H9 (cell line): ENCODE measurements around the gene CLCN2. TPM values are rescaled to one million over a fixed set of nuclear protein-coding genes. Genes with fewer than 3 reads are reported as not detected.

Experiments
- DNase-seq: peaks from one replicate; pipeline ENCODE4 v3.0.0-alpha.2; 2017
- H2AFZ ChIP-seq: one replicate; pipeline ENCODE4 v1.6.1; 2013; ENCODE audit warnings: mild to moderate bottlenecking, low read length, control low read depth, moderate library complexity
- H2AK5ac ChIP-seq: 2 replicates; pipeline ENCODE4 v1.6.1; 2013; ENCODE audit warnings: low read length, control low read depth, mixed read lengths; ENCODE audit not compliant: insufficient read length
- H2BK120ac ChIP-seq: one replicate; pipeline ENCODE4 v1.6.1; 2013; ENCODE audit warnings: low read depth, mild to moderate bottlenecking, low read length, control low read depth, inconsistent platforms; ENCODE audit not compliant: poor library complexity, severe bottlenecking
- H2BK12ac ChIP-seq: 2 replicates; pipeline ENCODE4 v1.6.1; 2013; ENCODE audit warnings: low read length, control low read depth, mixed read lengths, low read depth; ENCODE audit not compliant: insufficient read length
- H2BK15ac ChIP-seq: 2 replicates; pipeline ENCODE4 v1.6.1; 2013; ENCODE audit warnings: low read depth, low read length, control low read depth
- H2BK20ac ChIP-seq: one replicate; pipeline ENCODE4 v1.6.1; 2013; ENCODE audit warnings: low read depth, mild to moderate bottlenecking, low read length, control low read depth, inconsistent platforms; ENCODE audit not compliant: poor library complexity, severe bottlenecking
- H2BK5ac ChIP-seq: 2 replicates; pipeline ENCODE4 v1.6.1; 2013; ENCODE audit warnings: low read length, control low read depth, mixed read lengths; ENCODE audit not compliant: insufficient read length
- H3K14ac ChIP-seq: 2 replicates; pipeline ENCODE4 v1.6.1; 2013; ENCODE audit warnings: low read length, control low read depth; ENCODE audit not compliant: insufficient read depth
- H3K18ac ChIP-seq: 2 replicates; pipeline ENCODE4 v1.6.1; 2013; ENCODE audit warnings: low read depth, mild to moderate bottlenecking, mixed read lengths, low read length, control low read depth; ENCODE audit not compliant: insufficient read length
- H3K23ac ChIP-seq: 2 replicates; pipeline ENCODE4 v1.6.1; 2013; ENCODE audit warnings: low read length, control low read depth, mixed read lengths, low read depth; ENCODE audit not compliant: insufficient read length
- H3K23me2 ChIP-seq: 2 replicates; pipeline ENCODE4 v1.6.1; 2013; ENCODE audit warnings: low read depth, mild to moderate bottlenecking, mixed read lengths, low read length, control low read depth; ENCODE audit not compliant: insufficient read length, poor library complexity, severe bottlenecking
- H3K27ac ChIP-seq: 2 replicates; pipeline ENCODE4 v1.5.1; 2013; ENCODE audit warnings: low read length, control low read depth, mixed read lengths, low read depth; ENCODE audit not compliant: insufficient read length
- H3K27me3 ChIP-seq: 2 replicates; pipeline ENCODE4 v1.6.1; 2013; ENCODE audit warnings: low read length, control low read depth, inconsistent platforms; ENCODE audit not compliant: insufficient read depth
- H3K4ac ChIP-seq: 2 replicates; pipeline ENCODE4 v1.6.1; 2013; ENCODE audit warnings: low read depth, mild to moderate bottlenecking, control low read depth, inconsistent platforms, low read length, moderate library complexity
- H3K4me1 ChIP-seq: 2 replicates; pipeline ENCODE4 v1.6.1; 2013; ENCODE audit warnings: low read length, control low read depth, inconsistent platforms; ENCODE audit not compliant: insufficient read depth
- H3K4me2 ChIP-seq: 2 replicates; pipeline ENCODE4 v1.6.1; 2013; ENCODE audit warnings: low read length, control low read depth, mixed read lengths; ENCODE audit not compliant: insufficient read length, insufficient read depth
- H3K56ac ChIP-seq: 2 replicates; pipeline ENCODE4 v1.6.1; 2013; ENCODE audit warnings: low read depth, mild to moderate bottlenecking, mixed read lengths, low read length, control low read depth; ENCODE audit not compliant: insufficient read length
- H3K79me1 ChIP-seq: 2 replicates; pipeline ENCODE4 v1.6.1; 2013; ENCODE audit warnings: low read depth, mild to moderate bottlenecking, moderate library complexity, low read length, control low read depth, inconsistent platforms; ENCODE audit not compliant: insufficient read depth, poor library complexity, severe bottlenecking
- H3K79me2 ChIP-seq: 2 replicates; pipeline ENCODE4 v1.6.1; 2013; ENCODE audit warnings: low read length, control low read depth, inconsistent platforms; ENCODE audit not compliant: insufficient read depth
- H3K9ac ChIP-seq: 2 replicates; pipeline ENCODE4 v1.6.1; 2013; ENCODE audit warnings: low read length, control low read depth, mixed read lengths; ENCODE audit not compliant: insufficient read length; ENCODE audit errors: extremely low read depth
- H3K9me3 ChIP-seq: one replicate; pipeline ENCODE4 v1.6.1; 2013; ENCODE audit warnings: low read depth, low read length, inconsistent platforms; ENCODE audit not compliant: control insufficient read depth
- H3T11ph ChIP-seq: one replicate; pipeline ENCODE4 v1.6.1; 2013; ENCODE audit warnings: mild to moderate bottlenecking, low read length, control low read depth, inconsistent platforms
- H4K20me1 ChIP-seq: one replicate; pipeline ENCODE4 v1.6.1; 2013; ENCODE audit not compliant: control insufficient read depth, insufficient read length, insufficient read depth
- H4K5ac ChIP-seq: 2 replicates; pipeline ENCODE4 v1.6.1; 2013; ENCODE audit warnings: low read depth, mild to moderate bottlenecking, mixed read lengths, low read length, control low read depth; ENCODE audit not compliant: insufficient read length
- H4K8ac ChIP-seq: replicated peaks from 2 replicates; pipeline ENCODE4 v1.6.1; 2013; ENCODE audit warnings: low read length, control low read depth, mixed read lengths, low read depth; ENCODE audit not compliant: insufficient read length
- H4K91ac ChIP-seq: 2 replicates; pipeline ENCODE4 v1.6.1; 2013; ENCODE audit warnings: low read depth, mild to moderate bottlenecking, moderate library complexity, mixed read lengths, low read length, control low read depth; ENCODE audit not compliant: insufficient read length
- H3K27ac Mint-ChIP-seq, 3 experiments: 2 replicates in 2 of 3; 3 replicates in 1 of 3; pipeline ENCODE4 v1.8.0; 2020 to 2021; ENCODE audit warnings: mixed read lengths in 3 of 3, mild to moderate bottlenecking in 1 of 3, moderate library complexity in 1 of 3
- H3K27me3 Mint-ChIP-seq: 2 replicates; pipeline ENCODE4 v1.8.0; 2021; ENCODE audit warnings: low read depth, mild to moderate bottlenecking, moderate library complexity, mixed read lengths
- H3K36me3 Mint-ChIP-seq, 3 experiments: 2 replicates in 2 of 3; 3 replicates in 1 of 3; pipeline ENCODE4 v1.8.0; 2020 to 2021; ENCODE audit warnings: low read depth in 3 of 3, mixed read lengths in 3 of 3; ENCODE audit not compliant: insufficient read depth in 1 of 3
- H3K4me1 Mint-ChIP-seq, 2 experiments: 2 replicates each; pipeline ENCODE4 v1.8.0; 2020; ENCODE audit warnings: mixed read lengths in 2 of 2
- H3K4me3 Mint-ChIP-seq, 2 experiments: 2 replicates in 1 of 2; 3 replicates in 1 of 2; pipeline ENCODE4 v1.8.0; 2020 to 2021; ENCODE audit warnings: mild to moderate bottlenecking in 2 of 2, mixed read lengths in 2 of 2, moderate library complexity in 1 of 2
- H3K9me3 Mint-ChIP-seq, 2 experiments: 2 replicates in 1 of 2; 3 replicates in 1 of 2; pipeline ENCODE4 v1.8.0; 2020; ENCODE audit warnings: mild to moderate bottlenecking in 2 of 2, mixed read lengths in 2 of 2, moderate library complexity in 1 of 2
- CTCF ChIP-seq: fragments of 200-600 bp; sonication (generic); conservative IDR thresholded peaks from 3 replicates; pipeline ENCODE4 v1.8.0; 2021; ENCODE audit warnings: antibody characterized with exemption, mild to moderate bottlenecking
- WGBS: extraction: QIAGEN DNeasy Blood & Tissue Kit; methylation state at CpG from one replicate; pipeline ENCODE4 v1.1.7; 2013; ENCODE audit warnings: missing lambda C conversion rate, low lambda C conversion rate, mixed read lengths; ENCODE audit not compliant: insufficient read length; ENCODE audit errors: extremely low coverage; 5-methylcytosine and 5-hydroxymethylcytosine counted together
- long read RNA-seq: library from polyadenylated mRNA; unstranded; transcript quantifications from one replicate; pipeline ENCODE4 v2.0.0, GENCODE V29; 2020
- total RNA-seq: library from RNA; stranded (reverse); gene quantifications from 2 replicates; pipeline ENCODE4 v1.2.1, GENCODE V29; 2021

CLCN2 gene
- total RNA-seq: 17.2 and 19.5 TPM in 2 replicates
- long read RNA-seq, partial matches to known transcripts: 0 of 6 reads
- long read RNA-seq, other reads (novel, unspliced or antisense): 3 of 6 reads

- Histone ChIP-seq H3K9ac (peak within 1 kb of the TSS; percentile 64), H4K20me1 (peaks cover 2% of the 10 kb centered on the region), H3K4ac (no peak within 1 kb of the TSS), H2BK20ac (no peak within 1 kb of the TSS), H3K27ac (no peak within 1 kb of the TSS), H3T11ph (no peak within 1 kb of the TSS), H2BK15ac (no peak within 1 kb of the TSS), H2AFZ (no peak within 1 kb of the TSS), H3K27me3 (no peaks in the 10 kb centered on the region; the same call in 1 of the 2 replicates), H4K91ac (no peak within 1 kb of the TSS), H4K5ac (no peak within 1 kb of the TSS), H3K79me1 (no peaks in the 10 kb centered on the region), H3K18ac (peak within 1 kb of the TSS; percentile 15), H3K23me2 (peaks cover 25% of the 10 kb centered on the region), H3K56ac (no peak within 1 kb of the TSS), H3K9me3 (no peaks in the 10 kb centered on the region), H2BK120ac (no peak within 1 kb of the TSS), H2AK5ac (no peak within 1 kb of the TSS), H2BK12ac (no peak within 1 kb of the TSS), H4K8ac (no peak within 1 kb of the TSS), H3K79me2 (no peaks in the 10 kb centered on the region; the same call in 1 of the 2 replicates), H3K14ac (peak within 1 kb of the TSS; percentile 54), H3K4me2 (peak within 1 kb of the TSS; percentile 75), H2BK5ac (no peak within 1 kb of the TSS), H3K4me1 (peaks cover 2% of the 10 kb centered on the region; the same call in 1 of the 2 replicates), H3K23ac (no peak within 1 kb of the TSS)
- no peak for TF ChIP-seq CTCF
- peak; percentile 66 for DNase-seq
- H3K36me3 Mint-ChIP-seq: peaks cover 24 to 44% (median 44%) of the 10 kb centered on the region in 3 experiments; a peak in 6 of 7 replicates
- peaks cover 23 to 26% of the 10 kb centered on the region in 2 experiments for H3K4me1 Mint-ChIP-seq
- WGBS: no CpG with 5 or more reads among the region's 56 CpGs
- H3K4me3 Mint-ChIP-seq: peak within 1 kb of the TSS; percentile 96 to 98
- H3K27me3 Mint-ChIP-seq: peaks cover 8% of the 10 kb centered on the region
- H3K9me3 Mint-ChIP-seq: no peaks in the 10 kb centered on the region
- H3K27ac Mint-ChIP-seq: peak within 1 kb of the TSS; percentile 93 to 97 (median 97)
These were observed at the start of gene CLCN2, which contains the start of gene POLR2H for GRCh38 chr3:184361532-184361931. TSS of gene CLCN2 (minus strand) at chr3:184361605. CDS start at chr3:184361479, 126 bp downstream. TSS of gene POLR2H (plus strand) at chr3:184361710. CDS start at chr3:184363493, 1,783 bp downstream.
